PFSK-1 (cell line): ENCODE data around the gene MCMBP.

ENCODE experiments used
- FOXP2 ChIP-seq: optimal IDR thresholded peaks from 2 replicates; pipeline ENCODE3; 2011; ENCODE audit warnings: borderline replicate concordance, control low read depth, inconsistent platforms; ENCODE audit not compliant: insufficient read depth; ENCODE audit errors: extremely low read length, extremely low read depth
- POLR2AphosphoS5 ChIP-seq: IDR thresholded peaks from 2 replicates; pipeline ENCODE4 v1.6.1; 2012; ENCODE audit warnings: low read depth, mild to moderate bottlenecking, control low read depth, low read length, moderate library complexity
- REST ChIP-seq, 2 experiments: IDR thresholded peaks; 2 replicates each; pipeline versions ENCODE4 v1.6.1 to v1.8.0; 2011 to 2012; ENCODE audit warnings: low read depth in 2 of 2, low read length in 2 of 2, control low read depth in 1 of 2, inconsistent platforms in 1 of 2, mild to moderate bottlenecking in 1 of 2, moderate library complexity in 1 of 2; ENCODE audit not compliant: insufficient read depth in 1 of 2
- SIN3A ChIP-seq: IDR thresholded peaks from 2 replicates; pipeline ENCODE4 v1.6.1; 2012; ENCODE audit warnings: mild to moderate bottlenecking, low read length, moderate library complexity, borderline replicate concordance; ENCODE audit not compliant: insufficient read depth
- TAF1 ChIP-seq: IDR thresholded peaks from 2 replicates; pipeline ENCODE4 v1.6.1; 2012; ENCODE audit warnings: low read length, control low read depth, borderline replicate concordance; ENCODE audit not compliant: insufficient read depth

Gene MCMBP

GRCh38 chr10:119805702-119806230 lies 66.9 kb downstream of the MCMBP start:
- no peak for TF ChIP-seq SIN3A
- no peak for TF ChIP-seq POLR2AphosphoS5
- no peak for TF ChIP-seq TAF1
- TF ChIP-seq FOXP2, result no peak

GRCh38 chr10:119803264-119803663 lies 69.4 kb downstream of the MCMBP start:
- TF ChIP-seq REST (IDR thresholded peaks at IDR 0.05; ENCODE audit: insufficient read depth in 1 of 2, low read depth in 2 of 2, low read length in 2 of 2), result no peak
- no peak for TF ChIP-seq TAF1
- no peak for TF ChIP-seq FOXP2
- no peak for TF ChIP-seq SIN3A
- no peak for TF ChIP-seq POLR2AphosphoS5

GRCh38 chr10:119801998-119802538 lies 70.6 kb downstream of the MCMBP start:
- TF ChIP-seq SIN3A (no peak), REST (IDR thresholded peaks at IDR 0.05; ENCODE audit: insufficient read depth in 1 of 2, low read depth in 2 of 2, low read length in 2 of 2) (no peak), FOXP2 (no peak), TAF1 (no peak), POLR2AphosphoS5 (no peak)

DNA sequence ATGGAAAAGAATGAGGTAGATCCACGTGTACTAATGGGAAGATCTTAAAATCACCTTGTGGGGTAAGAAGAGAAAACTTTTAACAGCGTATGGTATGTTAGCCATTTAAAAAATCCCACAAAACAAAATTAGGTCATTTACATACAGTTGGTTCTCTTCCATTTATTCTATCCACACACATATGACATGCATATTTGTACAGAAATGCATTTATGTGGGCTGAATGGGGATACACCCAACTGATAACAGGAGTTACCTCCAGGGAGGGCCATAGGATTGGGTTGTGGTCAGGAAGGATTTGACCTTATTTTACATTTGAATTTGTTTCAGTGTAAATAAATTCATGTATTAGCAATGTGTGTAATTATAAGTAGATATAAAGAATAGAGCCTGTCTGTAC lies 71.5 kb downstream of the MCMBP start:
- no peak for TF ChIP-seq TAF1
- no peak for TF ChIP-seq SIN3A
- no peak for TF ChIP-seq FOXP2
- TF ChIP-seq POLR2AphosphoS5, result no peak
- TF ChIP-seq REST (IDR thresholded peaks at IDR 0.05; ENCODE audit: insufficient read depth in 1 of 2, low read depth in 2 of 2, low read length in 2 of 2), result no peak

DNA sequence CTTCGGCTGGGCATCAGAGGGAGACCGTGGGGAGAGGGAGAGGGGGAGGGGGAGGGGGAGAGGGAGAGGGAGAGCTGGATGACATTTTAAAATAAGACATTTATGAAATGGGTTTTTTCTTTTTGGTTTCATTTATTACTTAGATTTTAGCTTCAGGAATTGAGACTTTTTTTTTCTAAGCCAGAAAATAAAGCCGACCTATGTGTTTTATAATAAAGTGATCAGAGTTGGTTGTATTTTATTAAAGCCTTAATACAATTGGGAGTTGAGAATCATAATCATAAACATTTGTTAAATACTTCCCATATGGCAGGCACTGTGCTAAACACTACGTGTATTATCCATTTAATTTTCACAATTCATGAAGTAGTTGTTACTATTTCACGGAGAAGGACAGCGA lies 76.6 kb downstream of the MCMBP start:
- no peak for TF ChIP-seq SIN3A
- no peak for TF ChIP-seq FOXP2
- TF ChIP-seq POLR2AphosphoS5, result no peak
- TF ChIP-seq TAF1, result no peak
- TF ChIP-seq REST (IDR thresholded peaks at IDR 0.05; ENCODE audit: insufficient read depth in 1 of 2, low read depth in 2 of 2, low read length in 2 of 2), result no peak
